GM18505 (cell line): ENCODE data around the gene DCTPP1.
"Not testable (repeated sequence)": the region's sequence is repeated elsewhere in the genome, so short reads cannot be mapped to it uniquely, and the experiment has no call there.

Experiments used
- ATAC-seq: cut with Tn5 transposase; IDR thresholded peaks from one replicate; pipeline ENCODE4 v1.9.1; 2021; ENCODE audit not compliant: unreplicated experiment
- POLR2A ChIP-seq: IDR thresholded peaks from 4 replicates; pipeline ENCODE4 v1.6.1; 2011; ENCODE audit warnings: borderline replicate concordance; ENCODE audit not compliant: insufficient read depth, insufficient read length; ENCODE audit errors: extremely low read depth

The DCTPP1 gene

GRCh38 chr16:30458561-30459394 is 28.9 kb upstream of the DCTPP1 start:
- peak; percentile 71 for ATAC-seq
- peak; percentile 86 for TF ChIP-seq POLR2A

- no peak for ATAC-seq
- TF ChIP-seq POLR2A: no peak
Measured at GRCh38 chr16:30457743-30458560, 28.1 kb upstream of the DCTPP1 start.

GRCh38 chr16:30457256-30457655 is 27.4 kb upstream of the DCTPP1 start:
- ATAC-seq: no peak
- TF ChIP-seq POLR2A: no peak

- no peak for ATAC-seq
- no peak for TF ChIP-seq POLR2A
Measured at GRCh38 chr16:30456302-30456701, 26.5 kb upstream of the DCTPP1 start.

GRCh38 chr16:30452709-30453580 is 23.1 kb upstream of the DCTPP1 start:
- not testable (repeated sequence) for ATAC-seq

GRCh38 chr16:30449116-30449435 is 19.2 kb upstream of the DCTPP1 start:
- no peak for TF ChIP-seq POLR2A
- ATAC-seq: no peak

GRCh38 chr16:30447512-30448226 is 17.8 kb upstream of the DCTPP1 start:
- no peak for TF ChIP-seq POLR2A
- no peak for ATAC-seq

GRCh38 chr16:30446203-30446595 is 16.4 kb upstream of the DCTPP1 start:
- TF ChIP-seq POLR2A: no peak
- no peak for ATAC-seq

GRCh38 chr16:30445408-30446202 is 15.8 kb upstream of the DCTPP1 start, which contains the start of gene SEPHS2:
Gene SEPHS2, minus strand, starts transcription at chr16:30445874. Its CDS starts 147 bp downstream, at chr16:30445727.
- ATAC-seq: peak; percentile 79
- peak; percentile 98 for TF ChIP-seq POLR2A

GRCh38 chr16:30445149-30445407 is 15.2 kb upstream of the DCTPP1 start:
- no peak for TF ChIP-seq POLR2A
- peak; percentile 7 for ATAC-seq

- no peak for ATAC-seq
- TF ChIP-seq POLR2A: no peak
Measured at GRCh38 chr16:30444231-30445148, 14.7 kb upstream of the DCTPP1 start.
